Measurements from ENCODE around the gene ACTR2.

DNA sequence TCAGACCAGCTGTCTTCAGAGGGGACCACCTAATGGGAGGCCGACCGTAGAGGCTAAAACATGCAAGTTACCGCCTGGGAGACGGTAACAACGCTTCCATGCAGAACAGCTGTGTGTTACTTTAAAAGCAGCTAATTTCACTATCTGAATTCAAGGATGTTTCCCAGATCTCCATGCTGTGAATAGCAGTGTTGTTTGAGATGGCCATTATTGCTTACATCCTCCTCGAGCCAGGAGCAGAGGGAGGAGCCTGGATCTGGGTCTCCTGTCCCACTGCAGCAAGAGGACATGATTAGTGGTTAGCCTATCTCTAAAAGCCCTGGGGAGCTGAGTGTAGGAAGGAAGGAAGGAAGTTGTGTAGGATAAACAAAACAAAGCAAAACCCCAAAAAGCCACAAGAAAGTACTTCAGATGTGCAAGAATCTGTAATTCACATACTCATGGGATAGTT, 50.9 kb downstream of the ACTR2 start:
- TF ChIP-seq POLR2A (IDR thresholded peaks at IDR 0.05), result no peak
- TF ChIP-seq, protein P1, sequence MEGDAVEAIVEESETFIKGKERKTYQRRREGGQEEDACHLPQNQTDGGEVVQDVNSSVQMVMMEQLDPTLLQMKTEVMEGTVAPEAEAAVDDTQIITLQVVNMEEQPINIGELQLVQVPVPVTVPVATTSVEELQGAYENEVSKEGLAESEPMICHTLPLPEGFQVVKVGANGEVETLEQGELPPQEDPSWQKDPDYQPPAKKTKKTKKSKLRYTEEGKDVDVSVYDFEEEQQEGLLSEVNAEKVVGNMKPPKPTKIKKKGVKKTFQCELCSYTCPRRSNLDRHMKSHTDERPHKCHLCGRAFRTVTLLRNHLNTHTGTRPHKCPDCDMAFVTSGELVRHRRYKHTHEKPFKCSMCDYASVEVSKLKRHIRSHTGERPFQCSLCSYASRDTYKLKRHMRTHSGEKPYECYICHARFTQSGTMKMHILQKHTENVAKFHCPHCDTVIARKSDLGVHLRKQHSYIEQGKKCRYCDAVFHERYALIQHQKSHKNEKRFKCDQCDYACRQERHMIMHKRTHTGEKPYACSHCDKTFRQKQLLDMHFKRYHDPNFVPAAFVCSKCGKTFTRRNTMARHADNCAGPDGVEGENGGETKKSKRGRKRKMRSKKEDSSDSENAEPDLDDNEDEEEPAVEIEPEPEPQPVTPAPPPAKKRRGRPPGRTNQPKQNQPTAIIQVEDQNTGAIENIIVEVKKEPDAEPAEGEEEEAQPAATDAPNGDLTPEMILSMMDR (IDR thresholded peaks at IDR 0.05 in 4 of 5, conservative IDR thresholded peaks at IDR 0.05 in 1 of 5), result no peak

Data from gastrocnemius medialis (tissue), 4 donors.